GM19238 (cell line): ENCODE measurements around the gene ZBED4.

Experiments
- DNase-seq: peaks from one replicate; pipeline ENCODE4 v3.0.0; 2011; ENCODE audit warnings: low spot score; ENCODE audit not compliant: insufficient read length

Gene ZBED4

GRCh38 chr22:49917974-49918910 is 64.6 kb downstream of the ZBED4 start, which contains the start of the genes ALG12 and CRELD2:
Gene ALG12, minus strand, starts transcription at chr22:49918438. Its CDS starts 4,673 bp downstream, at chr22:49913765.
Gene CRELD2, plus strand, starts transcription at chr22:49918634. Its CDS starts 136 bp downstream, at chr22:49918770.
- DNase-seq, result peak; percentile 100

GRCh38 chr22:49918911-49919881 is 65.6 kb downstream of the ZBED4 start:
- DNase-seq, result no peak

GRCh38 chr22:49920859-49921258 is 67.2 kb downstream of the ZBED4 start:
- no peak for DNase-seq

GRCh38 chr22:49921508-49922278 is 68.0 kb downstream of the ZBED4 start:
- DNase-seq, result no peak

GRCh38 chr22:49922484-49922883 is 68.8 kb downstream of the ZBED4 start:
- DNase-seq, result no peak

- no peak for DNase-seq
These were observed 69.3 kb downstream of the ZBED4 start for GRCh38 chr22:49922926-49923325.

- no peak for DNase-seq
These were observed 69.8 kb downstream of the ZBED4 start for GRCh38 chr22:49923445-49923844.

- DNase-seq, result no peak
These were observed 70.6 kb downstream of the ZBED4 start for GRCh38 chr22:49924113-49924833.

- DNase-seq, result peak; percentile 82
These were observed 72.0 kb downstream of the ZBED4 start for GRCh38 chr22:49925525-49926128.

- no peak for DNase-seq
These were observed 73.3 kb downstream of the ZBED4 start for GRCh38 chr22:49926916-49927315.

- no peak for DNase-seq
These were observed 74.0 kb downstream of the ZBED4 start for GRCh38 chr22:49927483-49928184.

GRCh38 chr22:49928185-49928495 is 74.5 kb downstream of the ZBED4 start:
- no peak for DNase-seq

GRCh38 chr22:49928555-49929210 is 75.0 kb downstream of the ZBED4 start:
- no peak for DNase-seq

GRCh38 chr22:49929211-49929979 is 75.8 kb downstream of the ZBED4 start:
- peak; percentile 87 for DNase-seq

- no peak for DNase-seq
These were observed 76.4 kb downstream of the ZBED4 start for GRCh38 chr22:49929994-49930575.

- DNase-seq, result peak; percentile 67
These were observed 77.2 kb downstream of the ZBED4 start for GRCh38 chr22:49930596-49931412.
